ENCODE data around the gene KLLN.

KLLN gene

DNA sequence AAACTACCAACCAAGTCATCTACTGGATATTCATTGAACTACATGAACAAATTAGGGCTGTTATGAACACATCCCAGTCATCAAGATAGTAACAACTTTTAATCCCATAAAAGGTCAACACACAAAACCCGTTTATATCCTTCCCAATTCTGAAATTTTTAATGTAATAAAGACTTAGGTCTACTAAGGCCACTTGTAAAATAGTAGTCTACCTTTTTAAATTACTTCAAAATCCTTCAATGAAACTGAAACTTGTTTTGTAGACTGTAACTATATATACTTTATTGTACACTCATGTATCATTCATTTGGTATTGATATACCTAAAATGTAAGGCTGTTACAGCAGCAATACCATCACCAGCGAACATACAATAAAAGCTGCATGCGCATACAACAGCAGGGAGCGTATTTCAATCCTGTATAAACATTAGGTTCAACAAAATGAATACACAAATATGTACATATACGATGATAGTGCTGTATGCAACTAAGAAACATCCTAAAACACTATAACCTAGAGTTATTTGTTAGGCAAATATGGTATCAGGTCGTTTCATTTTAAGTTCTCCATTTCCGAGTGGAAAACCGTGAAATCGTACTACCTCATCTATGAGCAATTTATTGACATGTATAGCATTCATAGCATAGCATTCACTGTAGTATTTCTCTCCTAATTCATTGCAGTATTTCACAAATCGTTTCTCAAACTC, 46.3 kb downstream of the KLLN start:
- peak overlapping the region; percentile 98 for H3K27ac Mint-ChIP-seq
- H3K27me3 Mint-ChIP-seq: no peaks in the 10 kb centered on the region
- H3K9me3 Mint-ChIP-seq: no peaks in the 10 kb centered on the region
- peaks cover 4% of the 10 kb centered on the region for H3K36me3 Mint-ChIP-seq
- no peak for ATAC-seq (ENCODE audit: low read depth)
- peak overlapping the region; percentile 96 for H3K4me3 Mint-ChIP-seq
- H3K4me1 Mint-ChIP-seq: peaks cover 23% of the 10 kb centered on the region
- DNase-seq (ENCODE audit: low spot score in 2 of 2): no peak

- Mint-ChIP-seq H3K27ac (peak overlapping the region; percentile 98), H3K9me3 (no peaks in the 10 kb centered on the region), H3K36me3 (peaks cover 10% of the 10 kb centered on the region), H3K4me3 (peak overlapping the region; percentile 14), H3K4me1 (peaks cover 28% of the 10 kb centered on the region), H3K27me3 (no peaks in the 10 kb centered on the region)
- ATAC-seq (ENCODE audit: low read depth): no peak
- DNase-seq (ENCODE audit: low spot score in 2 of 2): no peak
Measured at GRCh38 chr10:87816163-87816897, 47.0 kb downstream of the KLLN start.
